Panc1 (cell line): ENCODE results near the gene TAS2R39. TPM values are rescaled to one million over a fixed set of nuclear protein-coding genes. Genes with fewer than 3 reads are reported as not detected.

Experiments used
- ATAC-seq: fragments of 200-7000 bp; cut with Tn5 transposase; 2 replicates; pipeline ENCODE4 v1.9.1; 2020; ENCODE audit warnings: mild to moderate bottlenecking, moderate library complexity
- BruUV-seq: library from RNA; stranded (reverse); fragments of 400-500 nt; replicated peaks from 2 replicates; lab custom pipeline; 2021; lab: Mats Ljungman, UMichigan
- CTCF ChIA-PET: fragments of 300-600 bp; sonication (Branson Sonifier 250); formaldehyde crosslinking; loops from one replicate; lab custom pipeline; 2022; ENCODE audit warnings: antibody characterized with exemption; lab: Charles Lee
- POLR2A ChIA-PET: fragments of 300-600 bp; sonication (Branson Sonifier 250); formaldehyde crosslinking; loops from one replicate; lab custom pipeline; 2022; ENCODE audit warnings: antibody characterized with exemption; lab: Charles Lee
- DNase-seq: peaks from one replicate; pipeline ENCODE4 v3.0.0-alpha.2; 2010; ENCODE audit warnings: low read depth, low spot score
- H3K27ac ChIP-seq: 2 replicates; pipeline ENCODE4 v1.5.1; 2011; ENCODE audit warnings: mild to moderate bottlenecking, low read length, inconsistent platforms
- H3K27me3 ChIP-seq: fragments of 200-500 bp; sonication (Bioruptor generic); 2 replicates; pipeline ENCODE4 v1.6.0; 2014; ENCODE audit warnings: low read length, inconsistent platforms; ENCODE audit not compliant: control insufficient read depth, insufficient read depth
- H3K36me3 ChIP-seq: fragments of 200-500 bp; sonication (Bioruptor generic); 2 replicates; pipeline ENCODE4 v1.5.1; 2014; ENCODE audit warnings: inconsistent platforms, mild to moderate bottlenecking, low read length, moderate library complexity; ENCODE audit not compliant: control insufficient read depth, insufficient read depth
- H3K4me1 ChIP-seq: 2 replicates; pipeline ENCODE4 v1.5.1; 2011; ENCODE audit warnings: inconsistent platforms, mild to moderate bottlenecking, low read length, moderate library complexity; ENCODE audit not compliant: control insufficient read depth, insufficient read depth
- H3K4me3 ChIP-seq, 2 experiments: 2 replicates each; pipeline ENCODE4 v1.5.1; 2011 to 2012; ENCODE audit warnings: low read depth in 2 of 2, low read length in 2 of 2, mild to moderate bottlenecking in 2 of 2, inconsistent platforms in 1 of 2, moderate library complexity in 1 of 2
- H3K9me3 ChIP-seq: fragments of 200-500 bp; sonication (Bioruptor generic); 2 replicates; pipeline ENCODE4 v1.5.1; 2014; ENCODE audit warnings: low read depth, mild to moderate bottlenecking, inconsistent platforms, low read length, moderate library complexity; ENCODE audit not compliant: control insufficient read depth, insufficient read depth
- CTCF ChIP-seq: fragments of 450-650 bp; IDR thresholded peaks from 2 replicates; pipeline ENCODE4 v1.5.1; 2017; ENCODE audit warnings: mild to moderate bottlenecking
- POLR2AphosphoS5 ChIP-seq: IDR thresholded peaks from 2 replicates; pipeline ENCODE4 v1.6.1; 2012; ENCODE audit warnings: mild to moderate bottlenecking, low read depth, low read length, moderate library complexity
- REST ChIP-seq, 2 experiments: IDR thresholded peaks; 2 replicates each; pipeline ENCODE4 v1.6.1; 2011 to 2012; ENCODE audit warnings: low read depth in 2 of 2, control low read depth in 1 of 2, low read length in 1 of 2, mild to moderate bottlenecking in 1 of 2, moderate library complexity in 1 of 2; ENCODE audit not compliant: insufficient read depth in 1 of 2
- SIN3A ChIP-seq: IDR thresholded peaks from 2 replicates; pipeline ENCODE4 v1.6.1; 2012; ENCODE audit warnings: low read depth, mild to moderate bottlenecking, low read length, moderate library complexity, borderline replicate concordance; ENCODE audit not compliant: insufficient read depth
- TCF7L2 ChIP-seq: IDR thresholded peaks from 2 replicates; pipeline ENCODE4 v1.6.1; 2011; ENCODE audit warnings: mild to moderate bottlenecking, low read depth, low read length, inconsistent platforms
- in situ Hi-C: cut with HindIII; loops from 2 replicates; pipeline ENCODE4 v1.10.0; 2016; ENCODE audit warnings: low sequenced_read_pairs, low pct_unique_long_range_greater_than_20kb
- intact Hi-C: fragments of 100-400 bp; cut with micrococcal nuclease; formaldehyde crosslinking; loops from one replicate; pipeline ENCODE4 v1.10.0; 2022; ENCODE audit not compliant: unreplicated experiment
- total RNA-seq: library from RNA; stranded (reverse); gene quantifications from one replicate; pipeline ENCODE4 v1.2.1, GENCODE V29; 2021; ENCODE audit not compliant: unreplicated experiment

The TAS2R39 gene
- total RNA-seq, 1 experiment from 2014 or later = not detected

GRCh38 chr7:143181349-143181748 is 1.9 kb upstream of the TAS2R39 start:
- H3K4me1 ChIP-seq = no peaks in the 10 kb centered on the region
- ChIA-PET CTCF (interaction anchor here (0.6 kb wide), 1 partner anchor 167 kb away, joined by 4 read pairs; no protein-coding TSS in a partner anchor), POLR2A (no interaction called here)
- DNase-seq = no peak
- H3K36me3 ChIP-seq = no peaks in the 10 kb centered on the region
- no peak overlapping the region for H3K27ac ChIP-seq
- peaks cover 3% of the 10 kb centered on the region; the same call in 1 of the 2 replicates for H3K9me3 ChIP-seq
- in situ Hi-C loops = no loop called here
- H3K27me3 ChIP-seq = no peaks in the 10 kb centered on the region
- no peak for ATAC-seq
- no TSS peak for BruUV-seq
- intact Hi-C loops = no loop called here
- TF ChIP-seq CTCF (no peak), POLR2AphosphoS5 (no peak), SIN3A (no peak), REST (IDR thresholded peaks at IDR 0.05; ENCODE audit: insufficient read depth in 1 of 2, low read depth in 2 of 2, low read length in 1 of 2) (no peak), TCF7L2 (no peak)
- no peak overlapping the region for H3K4me3 ChIP-seq

GRCh38 chr7:143185551-143185950 is 2.3 kb downstream of the TAS2R39 start:
- no peaks in the 10 kb centered on the region for H3K9me3 ChIP-seq
- no TSS peak for BruUV-seq
- DNase-seq (no peak), ATAC-seq (no peak)
- no peaks in the 10 kb centered on the region for H3K27me3 ChIP-seq
- TF ChIP-seq SIN3A = no peak
- TF ChIP-seq CTCF = no peak
- no peak for TF ChIP-seq TCF7L2
- H3K4me1 ChIP-seq = no peaks in the 10 kb centered on the region
- CTCF ChIA-PET = no interaction called here
- H3K27ac ChIP-seq = no peak overlapping the region
- intact Hi-C loops (no loop called here), in situ Hi-C loops (no loop called here)
- POLR2A ChIA-PET = no interaction called here
- no peaks in the 10 kb centered on the region for H3K36me3 ChIP-seq
- no peak overlapping the region for H3K4me3 ChIP-seq
